SK-N-SH (cell line): ENCODE results near the gene SLC17A2. TPM values are rescaled to one million over a fixed set of nuclear protein-coding genes. Genes with fewer than 3 reads are reported as not detected.
"Not testable (repeated sequence)": the region's sequence is repeated elsewhere in the genome, so short reads cannot be mapped to it uniquely, and the experiment has no call there.

Experiments used
- CTCF ChIA-PET: fragments of 300-600, 350-600 bp; formaldehyde crosslinking; extraction: SDS; loops from one replicate; lab custom pipeline; 2021; lab: Yijun Ruan, JAX
- POLR2A ChIA-PET: fragments of 350-600 bp; sonication (Branson Sonifier 250); formaldehyde crosslinking; extraction: SDS; loops from one replicate; lab custom pipeline; 2020; ENCODE audit warnings: antibody characterized with exemption, inconsistent platforms; lab: Yijun Ruan, JAX
- DNase-seq: peaks from one replicate; pipeline ENCODE4 v3.0.0; 2012
- H2AFZ ChIP-seq: fragments of 200-600 bp; sonication (generic); 2 replicates; pipeline ENCODE4 v1.8.1; 2016; ENCODE audit warnings: antibody characterized with exemption, mild to moderate bottlenecking, low read depth
- H3F3A ChIP-seq: fragments of 200-600 bp; sonication (generic); replicated peaks from 2 replicates; pipeline ENCODE3; 2016; ENCODE audit warnings: antibody characterized with exemption, mild to moderate bottlenecking; ENCODE audit not compliant: insufficient read depth
- H3K27ac ChIP-seq, 2 experiments: fragments of 200-500 bp in 1 of 2; fragments of 200-600 bp in 1 of 2; sonication (Bioruptor generic) in 1 of 2; sonication (generic), shearing (Covaris generic) in 1 of 2; 2 replicates each; pipeline versions ENCODE4 v1.5.1 to v1.6.1; 2014 to 2016; ENCODE audit warnings: low read depth in 2 of 2, inconsistent platforms in 1 of 2, low read length in 1 of 2, mild to moderate bottlenecking in 1 of 2, mixed read lengths in 1 of 2
- H3K27me3 ChIP-seq: fragments of 200-600 bp; sonication (generic), shearing (Covaris generic); 2 replicates; pipeline ENCODE4 v1.6.1; 2016; ENCODE audit warnings: mixed run types; ENCODE audit not compliant: insufficient read depth
- H3K36me3 ChIP-seq, 2 experiments: fragments of 200-500 bp in 1 of 2; fragments of 200-600 bp in 1 of 2; sonication (Bioruptor generic) in 1 of 2; sonication (generic) in 1 of 2; replicated peaks in 1 of 2; 2 replicates each; pipeline versions ENCODE3 to v1.5.1; 2014 to 2016; ENCODE audit warnings: low read length in 1 of 2, mild to moderate bottlenecking in 1 of 2; ENCODE audit not compliant: insufficient read depth in 2 of 2, control insufficient read depth in 1 of 2
- H3K4me1 ChIP-seq, 2 experiments: fragments of 200-500 bp in 1 of 2; fragments of 200-600 bp in 1 of 2; sonication (Bioruptor generic) in 1 of 2; sonication (generic), shearing (Covaris generic) in 1 of 2; 2 replicates each; pipeline versions ENCODE4 v1.5.1 to v1.6.1; 2014 to 2016; ENCODE audit warnings: low read depth in 1 of 2, low read length in 1 of 2, mixed run types in 1 of 2; ENCODE audit not compliant: insufficient read depth in 2 of 2, control insufficient read depth in 1 of 2
- H3K4me2 ChIP-seq: fragments of 200-600 bp; sonication (generic), shearing (Covaris generic); 2 replicates; pipeline ENCODE4 v1.6.1; 2017; ENCODE audit warnings: mixed run types
- H3K4me3 ChIP-seq, 2 experiments: fragments of 200-500 bp in 1 of 2; fragments of 200-600 bp in 1 of 2; sonication (Bioruptor generic) in 1 of 2; sonication (generic), shearing (Covaris generic) in 1 of 2; 2 replicates each; pipeline versions ENCODE4 v1.5.1 to v1.8.1; 2014 to 2016; ENCODE audit warnings: low read depth in 2 of 2, inconsistent platforms in 1 of 2, low read length in 1 of 2, mild to moderate bottlenecking in 1 of 2, mixed read lengths in 1 of 2, moderate library complexity in 1 of 2
- H3K79me2 ChIP-seq: fragments of 200-600 bp; sonication (generic); 2 replicates; pipeline ENCODE4 v1.8.1; 2017; ENCODE audit warnings: mild to moderate bottlenecking; ENCODE audit not compliant: insufficient read depth
- H3K9ac ChIP-seq: fragments of 200-600 bp; sonication (generic); 2 replicates; pipeline ENCODE4 v1.6.1; 2017; ENCODE audit warnings: mixed run types
- H3K9me2 ChIP-seq: fragments of 200-600 bp; sonication (generic); 2 replicates; pipeline ENCODE4 v1.6.1; 2017; ENCODE audit warnings: mixed run types
- H3K9me3 ChIP-seq: fragments of 200-600 bp; sonication (generic); 2 replicates; pipeline ENCODE4 v1.6.1; 2017; ENCODE audit warnings: mixed run types, mild to moderate bottlenecking, moderate library complexity
- H4K20me1 ChIP-seq: fragments of 200-600 bp; sonication (generic); 2 replicates; pipeline ENCODE4 v1.6.1; 2017; ENCODE audit warnings: mild to moderate bottlenecking, mixed run types; ENCODE audit not compliant: insufficient read depth
- EP300 ChIP-seq, 2 experiments: IDR thresholded peaks; 2 replicates each; pipeline versions ENCODE4 v1.4.0 to v1.6.1; 2012; ENCODE audit warnings: borderline replicate concordance in 1 of 2, low read depth in 1 of 2, low read length in 1 of 2
- MEF2A ChIP-seq: IDR thresholded peaks from 2 replicates; pipeline ENCODE4 v1.4.0; 2012; ENCODE audit warnings: low read depth, borderline replicate concordance
- NRF1 ChIP-seq: IDR thresholded peaks from 2 replicates; pipeline ENCODE4 v1.6.1; 2012; ENCODE audit warnings: low read depth, mild to moderate bottlenecking, low read length
- RCOR1 ChIP-seq: fragments of 150-350 bp; IDR thresholded peaks from 2 replicates; pipeline ENCODE4 v1.6.1; 2017; ENCODE audit warnings: antibody characterized with exemption, low read length
- SIN3A ChIP-seq: IDR thresholded peaks from 2 replicates; pipeline ENCODE4 v1.6.1; 2012; ENCODE audit warnings: low read depth, mild to moderate bottlenecking, low read length, moderate library complexity, borderline replicate concordance
- TAF1 ChIP-seq: IDR thresholded peaks from 2 replicates; pipeline ENCODE4 v1.6.1; 2012; ENCODE audit warnings: low read depth, mild to moderate bottlenecking, low read length, moderate library complexity, borderline replicate concordance
- TEAD4 ChIP-seq: IDR thresholded peaks from 2 replicates; pipeline ENCODE4 v1.4.0; 2012; ENCODE audit warnings: mild to moderate bottlenecking, borderline replicate concordance; ENCODE audit not compliant: insufficient read depth
- USF1 ChIP-seq: IDR thresholded peaks from 2 replicates; pipeline ENCODE4 v1.4.0; 2012; ENCODE audit warnings: low read depth, borderline replicate concordance
- YY1 ChIP-seq: IDR thresholded peaks from 2 replicates; pipeline ENCODE4 v1.4.0; 2012; ENCODE audit warnings: low read depth, mild to moderate bottlenecking
- WGBS: methylation state at CpG from one replicate; pipeline ENCODE4 v1.1.6; 2017; ENCODE audit warnings: low lambda C conversion rate; 5-methylcytosine and 5-hydroxymethylcytosine counted together
- polyA plus RNA-seq, 3 experiments: library from polyadenylated mRNA; depleted of rRNA; stranded (reverse); fragments of >200 nt; gene quantifications; 2 replicates each; pipeline ENCODE4 v1.2.3, GENCODE V29; 2012
- TF ChIP-seq, protein P1 (sequence below): IDR thresholded peaks from 2 replicates; pipeline ENCODE4 v1.4.0; 2012; ENCODE audit warnings: low read depth, borderline replicate concordance

Gene SLC17A2
- polyA plus RNA-seq, 1 of the 3 experiments (the other 2 are of a cell fraction): not detected

GRCh38 chr6:25949695-25950094, 19.2 kb upstream of the SLC17A2 start:
- H3F3A ChIP-seq: no peaks in the 10 kb centered on the region
- no peaks in the 10 kb centered on the region for H3K27me3 ChIP-seq
- H3K9ac ChIP-seq: no peak overlapping the region
- H4K20me1 ChIP-seq: no peaks in the 10 kb centered on the region
- H3K4me2 ChIP-seq: no peak overlapping the region
- H3K36me3 ChIP-seq: no peaks in the 10 kb centered on the region
- H3K9me3 ChIP-seq: no peaks in the 10 kb centered on the region
- no peak for DNase-seq
- POLR2A ChIA-PET: no interaction called here
- no peaks in the 10 kb centered on the region for H3K79me2 ChIP-seq
- WGBS: 18% methylated on average over 1 of the region's 1 CpG
- H3K4me3 ChIP-seq: no peak overlapping the region
- no peak overlapping the region for H3K27ac ChIP-seq
- no peaks in the 10 kb centered on the region for H3K4me1 ChIP-seq
- H3K9me2 ChIP-seq: no peaks in the 10 kb centered on the region
- CTCF ChIA-PET: interaction anchor here (1.4 kb wide), 1 partner anchor 1823 kb away, joined by 3 read pairs; no protein-coding TSS in a partner anchor
- H2AFZ ChIP-seq: no peak overlapping the region
- TF ChIP-seq TEAD4 (no peak), RCOR1 (no peak), SIN3A (no peak)
- TF ChIP-seq, protein P1, sequence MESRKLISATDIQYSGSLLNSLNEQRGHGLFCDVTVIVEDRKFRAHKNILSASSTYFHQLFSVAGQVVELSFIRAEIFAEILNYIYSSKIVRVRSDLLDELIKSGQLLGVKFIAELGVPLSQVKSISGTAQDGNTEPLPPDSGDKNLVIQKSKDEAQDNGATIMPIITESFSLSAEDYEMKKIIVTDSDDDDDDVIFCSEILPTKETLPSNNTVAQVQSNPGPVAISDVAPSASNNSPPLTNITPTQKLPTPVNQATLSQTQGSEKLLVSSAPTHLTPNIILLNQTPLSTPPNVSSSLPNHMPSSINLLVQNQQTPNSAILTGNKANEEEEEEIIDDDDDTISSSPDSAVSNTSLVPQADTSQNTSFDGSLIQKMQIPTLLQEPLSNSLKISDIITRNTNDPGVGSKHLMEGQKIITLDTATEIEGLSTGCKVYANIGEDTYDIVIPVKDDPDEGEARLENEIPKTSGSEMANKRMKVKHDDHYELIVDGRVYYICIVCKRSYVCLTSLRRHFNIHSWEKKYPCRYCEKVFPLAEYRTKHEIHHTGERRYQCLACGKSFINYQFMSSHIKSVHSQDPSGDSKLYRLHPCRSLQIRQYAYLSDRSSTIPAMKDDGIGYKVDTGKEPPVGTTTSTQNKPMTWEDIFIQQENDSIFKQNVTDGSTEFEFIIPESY: no peak

DNA sequence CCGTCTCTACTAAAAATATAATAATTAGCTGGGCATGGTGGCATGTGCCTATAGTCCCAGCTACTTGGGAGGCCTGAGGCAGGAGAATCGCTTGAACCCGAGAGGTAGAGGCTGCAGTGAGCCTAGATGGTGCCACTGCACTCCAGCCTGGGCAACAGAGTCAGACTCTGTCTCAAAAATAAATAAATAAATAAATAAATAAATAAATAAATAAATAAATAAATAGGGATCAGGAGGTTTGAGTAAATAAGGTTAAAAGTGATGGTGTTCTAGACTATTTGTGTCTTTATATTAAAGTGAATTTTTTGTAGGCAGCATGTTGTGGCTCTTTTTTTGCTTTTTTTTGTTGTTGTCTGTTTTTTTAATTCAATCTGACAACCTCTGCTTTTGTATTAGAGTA, 17.0 kb upstream of the SLC17A2 start:
- DNase-seq, CTCF ChIA-PET, H3K4me3 ChIP-seq, H3K79me2 ChIP-seq, H3K9ac ChIP-seq, H4K20me1 ChIP-seq, H3K27me3 ChIP-seq, H3K4me1 ChIP-seq, H3K4me2 ChIP-seq, H3K9me3 ChIP-seq, H3K27ac ChIP-seq, POLR2A ChIA-PET, H3K36me3 ChIP-seq, H3K9me2 ChIP-seq, H3F3A ChIP-seq, H2AFZ ChIP-seq: not testable (repeated sequence)
- 66% methylated on average over 3 of the region's 3 CpGs for WGBS

DNA sequence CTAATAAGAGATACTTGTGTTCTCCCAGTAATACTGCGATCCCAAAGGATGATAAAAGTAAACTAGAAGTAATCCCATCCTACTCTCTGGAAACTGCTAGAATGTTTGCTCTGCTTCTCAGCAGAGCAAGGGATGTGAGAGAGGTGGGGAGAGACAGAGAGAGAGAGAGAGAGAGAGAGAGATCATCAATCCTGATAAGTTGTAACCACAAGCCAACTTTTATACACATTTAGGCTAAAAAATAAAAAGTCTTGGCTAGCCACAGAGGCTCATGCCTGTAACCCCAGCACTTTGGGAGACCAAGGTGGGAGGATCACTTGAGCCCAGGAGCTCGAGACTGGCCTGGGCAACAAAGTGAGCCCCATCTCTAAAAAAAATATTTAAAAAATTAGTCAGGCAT, 16.1 kb upstream of the SLC17A2 start:
- Histone ChIP-seq H3K79me2 (no peaks in the 10 kb centered on the region), H3K27me3 (no peaks in the 10 kb centered on the region), H3K4me3 (no peak overlapping the region), H3F3A (no peaks in the 10 kb centered on the region), H4K20me1 (no peaks in the 10 kb centered on the region), H2AFZ (no peak overlapping the region), H3K9ac (no peak overlapping the region), H3K9me2 (no peaks in the 10 kb centered on the region), H3K4me2 (no peak overlapping the region), H3K27ac (no peak overlapping the region), H3K9me3 (no peaks in the 10 kb centered on the region), H3K36me3 (no peaks in the 10 kb centered on the region), H3K4me1 (no peaks in the 10 kb centered on the region)
- DNase-seq: no peak
- ChIA-PET CTCF (no interaction called here), POLR2A (no interaction called here)
- WGBS: 60% methylated on average over 2 of the region's 2 CpGs
- TF ChIP-seq YY1: no peak
- no peak for TF ChIP-seq MEF2A
- TF ChIP-seq SIN3A: no peak
- no peak for TF ChIP-seq NRF1
- TF ChIP-seq EP300 (IDR thresholded peaks at IDR 0.05; ENCODE audit: borderline replicate concordance in 1 of 2, low read depth in 1 of 2, low read length in 1 of 2): no peak
- TF ChIP-seq TAF1: no peak
- TF ChIP-seq USF1: no peak

DNA sequence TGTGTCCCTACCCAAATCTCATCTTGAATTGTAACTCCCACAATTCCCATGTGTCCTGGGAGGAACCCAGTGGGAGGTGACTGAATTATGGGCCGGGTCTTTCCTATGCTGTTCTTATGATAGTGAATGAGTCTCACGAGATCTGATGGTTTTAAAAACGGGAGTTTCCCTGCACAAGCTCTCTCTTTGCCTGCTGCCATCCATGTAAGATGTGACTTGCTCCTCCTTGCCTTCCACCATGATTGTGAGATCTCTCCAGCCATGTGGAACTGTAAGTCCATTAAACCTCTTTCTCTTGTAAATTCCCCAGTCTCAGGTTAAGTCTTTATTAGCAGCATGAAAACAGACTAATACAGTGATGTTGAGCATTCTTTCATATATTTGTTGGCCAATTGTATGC, 15.2 kb upstream of the SLC17A2 start:
- CTCF ChIA-PET: interaction anchor here (1.7 kb wide), 1 partner anchor 226 kb away, joined by 4 read pairs; no protein-coding TSS in a partner anchor
- POLR2A ChIA-PET: not testable (repeated sequence)

More for the DNA sequence above, 15.2 kb upstream of the SLC17A2 start:
- H3K27me3 ChIP-seq, H3K27ac ChIP-seq, H3K4me3 ChIP-seq, H2AFZ ChIP-seq, DNase-seq, H4K20me1 ChIP-seq, H3K4me1 ChIP-seq, H3K9ac ChIP-seq, H3K9me2 ChIP-seq, H3F3A ChIP-seq, H3K9me3 ChIP-seq, H3K36me3 ChIP-seq, H3K79me2 ChIP-seq, H3K4me2 ChIP-seq: not testable (repeated sequence)
- WGBS: 28% methylated on average over 3 of the region's 3 CpGs
